GM12878 (cell line): ENCODE data around the gene LSAMP.
"Not testable (repeated sequence)": the region's sequence is repeated elsewhere in the genome, so short reads cannot be mapped to it uniquely, and the experiment has no call there.

Source experiments
- CTCF ChIP-seq, 3 experiments: IDR thresholded peaks in 2 of 3; conservative IDR thresholded peaks in 1 of 3; 2 replicates each; pipeline ENCODE4 v1.5.1; 2011; ENCODE audit warnings: low read depth in 3 of 3, low read length in 3 of 3, mild to moderate bottlenecking in 3 of 3, control low read depth in 2 of 3, moderate library complexity in 2 of 3, inconsistent platforms in 1 of 3, mixed read lengths in 1 of 3; ENCODE audit not compliant: control insufficient read depth in 2 of 3, insufficient read depth in 1 of 3; ENCODE audit errors: extremely low read depth in 1 of 3
- POLR2A ChIP-seq: IDR thresholded peaks from 2 replicates; pipeline ENCODE4 v1.6.1; 2011; ENCODE audit warnings: low read depth, mild to moderate bottlenecking, low read length

- not testable (repeated sequence) for TF ChIP-seq CTCF (IDR thresholded peaks at IDR 0.05 in 2 of 3, conservative IDR thresholded peaks at IDR 0.05 in 1 of 3; ENCODE audit: control insufficient read depth in 2 of 3, extremely low read depth in 1 of 3, insufficient read depth in 1 of 3, low read depth in 3 of 3, low read length in 3 of 3); POLR2A
Observed at GRCh38 chr3:115752978-115753377, 692.3 kb downstream of the LSAMP start.
